Measurements from ENCODE around the gene BEND5.

The BEND5 gene

GRCh38 chr1:48718116-48718630 is 58.5 kb downstream of the BEND5 start:
- no peak for DNase-seq

- no peak for DNase-seq
Observed at GRCh38 chr1:48717082-48717481, 59.6 kb downstream of the BEND5 start.

- no peak for DNase-seq
Observed at GRCh38 chr1:48715921-48716320, 60.8 kb downstream of the BEND5 start.

GRCh38 chr1:48710915-48711314 is 65.8 kb downstream of the BEND5 start:
- no peak for DNase-seq

GRCh38 chr1:48710318-48710717 is 66.4 kb downstream of the BEND5 start:
- DNase-seq: no peak

GRCh38 chr1:48704736-48705135 is 72.0 kb downstream of the BEND5 start:
- DNase-seq: no peak

GRCh38 chr1:48701445-48701844 is 75.2 kb downstream of the BEND5 start:
- no peak for DNase-seq

- DNase-seq: peak in 10 of 14 donors; percentile 2 to 61 (median 19)
Observed at GRCh38 chr1:48697066-48697707, 79.5 kb downstream of the BEND5 start.

- no peak for DNase-seq
Observed at GRCh38 chr1:48695161-48695560, 81.5 kb downstream of the BEND5 start.

GRCh38 chr1:48693674-48694320 is 82.9 kb downstream of the BEND5 start:
- no peak for DNase-seq

- no peak for DNase-seq
Observed at GRCh38 chr1:48693180-48693579, 83.5 kb downstream of the BEND5 start.

- no peak for DNase-seq
Observed at GRCh38 chr1:48692235-48692634, 84.5 kb downstream of the BEND5 start.

GRCh38 chr1:48691429-48692001 is 85.2 kb downstream of the BEND5 start:
- DNase-seq: no peak

GRCh38 chr1:48688102-48688760 is 88.5 kb downstream of the BEND5 start:
- no peak for DNase-seq

GRCh38 chr1:48687282-48688045 is 89.2 kb downstream of the BEND5 start:
- no peak for DNase-seq

GRCh38 chr1:48686159-48686558 is 90.5 kb downstream of the BEND5 start:
- DNase-seq: no peak

GRCh38 chr1:48684381-48684780 is 92.3 kb downstream of the BEND5 start:
- peak in 1 of 14 donors; percentile 2 for DNase-seq

- DNase-seq: peak in 1 of 14 donors; percentile 13
Observed at GRCh38 chr1:48683839-48684238, 92.9 kb downstream of the BEND5 start.

- no peak for DNase-seq
Observed at GRCh38 chr1:48681476-48682305, 95.0 kb downstream of the BEND5 start.

GRCh38 chr1:48680411-48681035 is 96.2 kb downstream of the BEND5 start:
- no peak for DNase-seq

GRCh38 chr1:48679859-48680258 is 96.8 kb downstream of the BEND5 start:
- no peak for DNase-seq
